ENCODE measurements around the gene CHRNA3.

CHRNA3 gene

GRCh38 chr15:78640527-78641101, 19.8 kb upstream of the CHRNA3 start (continued):
- TF ChIP-seq ZIC2 (tag by site-specific recombination; IDR thresholded peaks at IDR 0.05) (no peak), ZFHX2 (tag by site-specific recombination; conservative IDR thresholded peaks at IDR 0.05) (peak; percentile 99), ZNF843 (tag by site-specific recombination; IDR thresholded peaks at IDR 0.05) (no peak), ZNF585B (tag by site-specific recombination; IDR thresholded peaks at IDR 0.05) (no peak), HOXC10 (CRISPR knock-in tag; IDR thresholded peaks at IDR 0.05) (no peak), YY2 (tag by site-specific recombination; IDR thresholded peaks at IDR 0.05) (no peak), ZNF157 (tag by site-specific recombination; IDR thresholded peaks at IDR 0.05) (no peak), ZNF341 (tag by site-specific recombination; IDR thresholded peaks at IDR 0.05; ENCODE audit: low read depth) (no peak), ZFP41 (tag by site-specific recombination; IDR thresholded peaks at IDR 0.05; ENCODE audit: borderline replicate concordance) (no peak)

GRCh38 chr15:78638658-78639314, 18.0 kb upstream of the CHRNA3 start:
- Histone ChIP-seq H3K9me3 (ENCODE audit: control insufficient read depth, insufficient read depth, low read depth, low read length) (no peaks in the 10 kb centered on the region), H3K27ac (ENCODE audit: extremely low read depth, low read depth, low read length) (no peak overlapping the region), H3K4me1 (ENCODE audit: control insufficient read depth, insufficient read depth, low read length) (peaks cover 2% of the 10 kb centered on the region; the same call in 1 of the 2 replicates), H3K36me3 (ENCODE audit: control insufficient read depth in 2 of 2, insufficient read depth in 1 of 2, low read length in 2 of 2) (no peaks in the 10 kb centered on the region), H3K4me3 (ENCODE audit: low read depth, low read length) (no peak overlapping the region)
- ChIA-PET POLR2A (no interaction called here), CTCF (interaction anchor here (0.6 to 5.9 kb wide), 41 partner anchors 8 to 798 kb away, joined by 3 to 119 read pairs (median 4); partner anchors contain the start of gene CHRNA3)
- TF ChIP-seq ZNF24 (tag by site-specific recombination; IDR thresholded peaks at IDR 0.05) (no peak), ZSCAN30 (tag by site-specific recombination; IDR thresholded peaks at IDR 0.05) (0 out of 2 replicates have a peak, but pooled peaks have one; percentile 23), ZNF623 (tag by site-specific recombination; IDR thresholded peaks at IDR 0.05) (no peak), ZNF560 (tag by site-specific recombination; IDR thresholded peaks at IDR 0.05; ENCODE audit: borderline replicate concordance) (no peak), ZNF626 (tag by site-specific recombination; IDR thresholded peaks at IDR 0.05) (no peak), ZNF10 (tag by site-specific recombination; IDR thresholded peaks at IDR 0.05) (peak; percentile 96), HOXD13 (CRISPR knock-in tag; IDR thresholded peaks at IDR 0.05; ENCODE audit: borderline replicate concordance) (no peak), PATZ1 (tag by site-specific recombination; IDR thresholded peaks at IDR 0.05) (peak; percentile 29; the same call in 1 of the 2 replicates), ZNF248 (tag by site-specific recombination; IDR thresholded peaks at IDR 0.05) (no peak), ZBTB48 (tag by site-specific recombination; IDR thresholded peaks at IDR 0.05) (0 out of 2 replicates have a peak, but pooled peaks have one; percentile 30), SETDB1 (IDR thresholded peaks at IDR 0.05; ENCODE audit: insufficient read length, low read length) (no peak), ZFP69B (tag by site-specific recombination; IDR thresholded peaks at IDR 0.05) (peak; percentile 100), ZNF404 (tag by site-specific recombination; IDR thresholded peaks at IDR 0.05) (no peak)
- TF ChIP-seq, protein P1, sequence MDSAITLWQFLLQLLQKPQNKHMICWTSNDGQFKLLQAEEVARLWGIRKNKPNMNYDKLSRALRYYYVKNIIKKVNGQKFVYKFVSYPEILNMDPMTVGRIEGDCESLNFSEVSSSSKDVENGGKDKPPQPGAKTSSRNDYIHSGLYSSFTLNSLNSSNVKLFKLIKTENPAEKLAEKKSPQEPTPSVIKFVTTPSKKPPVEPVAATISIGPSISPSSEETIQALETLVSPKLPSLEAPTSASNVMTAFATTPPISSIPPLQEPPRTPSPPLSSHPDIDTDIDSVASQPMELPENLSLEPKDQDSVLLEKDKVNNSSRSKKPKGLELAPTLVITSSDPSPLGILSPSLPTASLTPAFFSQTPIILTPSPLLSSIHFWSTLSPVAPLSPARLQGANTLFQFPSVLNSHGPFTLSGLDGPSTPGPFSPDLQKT (IDR thresholded peaks at IDR 0.05; ENCODE audit: borderline replicate concordance, low read depth, low read length): no peak
- TF ChIP-seq, protein P2, sequence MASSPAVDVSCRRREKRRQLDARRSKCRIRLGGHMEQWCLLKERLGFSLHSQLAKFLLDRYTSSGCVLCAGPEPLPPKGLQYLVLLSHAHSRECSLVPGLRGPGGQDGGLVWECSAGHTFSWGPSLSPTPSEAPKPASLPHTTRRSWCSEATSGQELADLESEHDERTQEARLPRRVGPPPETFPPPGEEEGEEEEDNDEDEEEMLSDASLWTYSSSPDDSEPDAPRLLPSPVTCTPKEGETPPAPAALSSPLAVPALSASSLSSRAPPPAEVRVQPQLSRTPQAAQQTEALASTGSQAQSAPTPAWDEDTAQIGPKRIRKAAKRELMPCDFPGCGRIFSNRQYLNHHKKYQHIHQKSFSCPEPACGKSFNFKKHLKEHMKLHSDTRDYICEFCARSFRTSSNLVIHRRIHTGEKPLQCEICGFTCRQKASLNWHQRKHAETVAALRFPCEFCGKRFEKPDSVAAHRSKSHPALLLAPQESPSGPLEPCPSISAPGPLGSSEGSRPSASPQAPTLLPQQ (tag by site-specific recombination; IDR thresholded peaks at IDR 0.05): peak; percentile 100
- TF ChIP-seq, protein P3, sequence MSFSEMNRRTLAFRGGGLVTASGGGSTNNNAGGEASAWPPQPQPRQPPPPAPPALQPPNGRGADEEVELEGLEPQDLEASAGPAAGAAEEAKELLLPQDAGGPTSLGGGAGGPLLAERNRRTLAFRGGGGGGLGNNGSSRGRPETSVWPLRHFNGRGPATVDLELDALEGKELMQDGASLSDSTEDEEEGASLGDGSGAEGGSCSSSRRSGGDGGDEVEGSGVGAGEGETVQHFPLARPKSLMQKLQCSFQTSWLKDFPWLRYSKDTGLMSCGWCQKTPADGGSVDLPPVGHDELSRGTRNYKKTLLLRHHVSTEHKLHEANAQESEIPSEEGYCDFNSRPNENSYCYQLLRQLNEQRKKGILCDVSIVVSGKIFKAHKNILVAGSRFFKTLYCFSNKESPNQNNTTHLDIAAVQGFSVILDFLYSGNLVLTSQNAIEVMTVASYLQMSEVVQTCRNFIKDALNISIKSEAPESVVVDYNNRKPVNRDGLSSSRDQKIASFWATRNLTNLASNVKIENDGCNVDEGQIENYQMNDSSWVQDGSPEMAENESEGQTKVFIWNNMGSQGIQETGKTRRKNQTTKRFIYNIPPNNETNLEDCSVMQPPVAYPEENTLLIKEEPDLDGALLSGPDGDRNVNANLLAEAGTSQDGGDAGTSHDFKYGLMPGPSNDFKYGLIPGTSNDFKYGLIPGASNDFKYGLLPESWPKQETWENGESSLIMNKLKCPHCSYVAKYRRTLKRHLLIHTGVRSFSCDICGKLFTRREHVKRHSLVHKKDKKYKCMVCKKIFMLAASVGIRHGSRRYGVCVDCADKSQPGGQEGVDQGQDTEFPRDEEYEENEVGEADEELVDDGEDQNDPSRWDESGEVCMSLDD (tag by site-specific recombination; IDR thresholded peaks at IDR 0.05): peak; percentile 57; the same call in 1 of the 2 replicates
- TF ChIP-seq, protein P4, sequence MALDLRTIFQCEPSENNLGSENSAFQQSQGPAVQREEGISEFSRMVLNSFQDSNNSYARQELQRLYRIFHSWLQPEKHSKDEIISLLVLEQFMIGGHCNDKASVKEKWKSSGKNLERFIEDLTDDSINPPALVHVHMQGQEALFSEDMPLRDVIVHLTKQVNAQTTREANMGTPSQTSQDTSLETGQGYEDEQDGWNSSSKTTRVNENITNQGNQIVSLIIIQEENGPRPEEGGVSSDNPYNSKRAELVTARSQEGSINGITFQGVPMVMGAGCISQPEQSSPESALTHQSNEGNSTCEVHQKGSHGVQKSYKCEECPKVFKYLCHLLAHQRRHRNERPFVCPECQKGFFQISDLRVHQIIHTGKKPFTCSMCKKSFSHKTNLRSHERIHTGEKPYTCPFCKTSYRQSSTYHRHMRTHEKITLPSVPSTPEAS (tag by site-specific recombination; IDR thresholded peaks at IDR 0.05): no peak
- TF ChIP-seq, protein P5, sequence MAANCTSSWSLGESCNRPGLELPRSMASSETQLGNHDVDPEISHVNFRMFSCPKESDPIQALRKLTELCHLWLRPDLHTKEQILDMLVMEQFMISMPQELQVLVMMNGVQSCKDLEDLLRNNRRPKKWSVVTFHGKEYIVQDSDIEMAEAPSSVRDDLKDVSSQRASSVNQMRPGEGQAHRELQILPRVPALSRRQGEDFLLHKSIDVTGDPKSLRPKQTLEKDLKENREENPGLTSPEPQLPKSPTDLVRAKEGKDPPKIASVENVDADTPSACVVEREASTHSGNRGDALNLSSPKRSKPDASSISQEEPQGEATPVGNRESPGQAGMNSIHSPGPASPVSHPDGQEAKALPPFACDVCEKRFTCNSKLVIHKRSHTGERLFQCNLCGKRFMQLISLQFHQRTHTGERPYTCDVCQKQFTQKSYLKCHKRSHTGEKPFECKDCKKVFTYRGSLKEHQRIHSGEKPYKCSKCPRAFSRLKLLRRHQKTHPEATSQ (tag by site-specific recombination; IDR thresholded peaks at IDR 0.05): no peak
